ENCODE measurements around the gene SH3YL1.

The SH3YL1 gene

DNA sequence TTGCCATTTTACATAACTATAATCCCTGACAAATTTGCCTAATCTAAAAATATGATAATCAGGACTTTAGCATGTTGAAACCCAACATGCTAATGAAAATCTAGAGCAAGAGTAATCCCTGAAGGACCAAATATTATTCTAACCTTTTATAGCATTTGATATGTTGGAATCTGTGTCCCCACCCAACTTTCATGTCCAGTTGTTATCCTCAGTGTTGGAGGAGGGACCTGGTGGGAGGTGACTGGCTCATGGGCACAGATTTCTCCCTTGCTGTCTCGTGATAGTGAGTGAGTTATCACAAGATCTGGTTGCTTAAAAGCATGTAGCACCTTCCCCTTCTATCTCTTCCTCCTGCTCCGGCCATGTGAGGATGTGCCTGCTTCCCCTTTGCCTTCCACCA, 59.8 kb downstream of the SH3YL1 start:
- no peak for DNase-seq
- Mint-ChIP-seq H3K36me3 (no peaks in the 10 kb centered on the region), H3K27ac (no peak overlapping the region), H3K4me3 (no peak overlapping the region), H3K9me3 (peaks cover 0 to 2% of the 10 kb centered on the region in 2 donors), H3K27me3 (peaks cover 24 to 29% of the 10 kb centered on the region in 2 donors), H3K4me1 (no peaks in the 10 kb centered on the region)
- ATAC-seq (replicated peaks), result no peak

DNA sequence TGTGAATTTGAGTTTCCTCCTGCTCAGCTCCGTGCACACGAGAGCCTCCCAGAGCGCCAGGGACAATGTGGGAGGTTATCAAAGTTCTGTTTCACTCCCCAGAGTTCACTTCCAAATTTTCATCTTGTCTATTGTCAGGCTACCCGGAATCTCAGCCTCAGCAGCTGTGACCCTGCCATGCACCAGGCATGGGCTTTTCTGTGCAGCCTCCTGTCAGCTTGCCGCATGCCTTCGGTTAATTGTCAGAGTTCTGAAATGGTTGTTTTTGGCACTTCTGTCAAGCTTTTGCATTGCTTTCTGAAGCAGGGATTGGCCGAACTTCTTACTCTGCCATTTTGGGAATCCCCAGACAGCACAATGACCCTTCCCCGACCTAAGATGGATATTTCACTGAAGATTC, 60.4 kb downstream of the SH3YL1 start:
- Mint-ChIP-seq H3K36me3 (no peaks in the 10 kb centered on the region), H3K4me1 (no peaks in the 10 kb centered on the region), H3K4me3 (no peak overlapping the region), H3K27me3 (peaks cover 24 to 29% of the 10 kb centered on the region in 2 donors), H3K9me3 (peaks cover 0 to 2% of the 10 kb centered on the region in 2 donors), H3K27ac (no peak overlapping the region)
- DNase-seq (no peak), ATAC-seq (replicated peaks) (no peak)

- H3K4me3 Mint-ChIP-seq, result no peak overlapping the region
- H3K36me3 Mint-ChIP-seq, result no peaks in the 10 kb centered on the region
- H3K4me1 Mint-ChIP-seq, result no peaks in the 10 kb centered on the region
- peaks cover 24 to 29% of the 10 kb centered on the region in 2 donors for H3K27me3 Mint-ChIP-seq
- DNase-seq (no peak), ATAC-seq (replicated peaks) (no peak)
- H3K9me3 Mint-ChIP-seq, result peaks cover 0 to 2% of the 10 kb centered on the region in 2 donors
- H3K27ac Mint-ChIP-seq, result no peak overlapping the region
Observed at GRCh38 chr2:202945-203344, 60.9 kb downstream of the SH3YL1 start.

GRCh38 chr2:201648-202433, 62.0 kb downstream of the SH3YL1 start:
- H3K4me3 Mint-ChIP-seq, result no peak overlapping the region
- ATAC-seq (replicated peaks) (no peak), DNase-seq (no peak)
- peaks cover 24 to 29% of the 10 kb centered on the region in 2 donors for H3K27me3 Mint-ChIP-seq
- no peak overlapping the region for H3K27ac Mint-ChIP-seq
- peaks cover 0 to 2% of the 10 kb centered on the region in 2 donors for H3K9me3 Mint-ChIP-seq
- no peaks in the 10 kb centered on the region for H3K4me1 Mint-ChIP-seq
- no peaks in the 10 kb centered on the region for H3K36me3 Mint-ChIP-seq

DNA sequence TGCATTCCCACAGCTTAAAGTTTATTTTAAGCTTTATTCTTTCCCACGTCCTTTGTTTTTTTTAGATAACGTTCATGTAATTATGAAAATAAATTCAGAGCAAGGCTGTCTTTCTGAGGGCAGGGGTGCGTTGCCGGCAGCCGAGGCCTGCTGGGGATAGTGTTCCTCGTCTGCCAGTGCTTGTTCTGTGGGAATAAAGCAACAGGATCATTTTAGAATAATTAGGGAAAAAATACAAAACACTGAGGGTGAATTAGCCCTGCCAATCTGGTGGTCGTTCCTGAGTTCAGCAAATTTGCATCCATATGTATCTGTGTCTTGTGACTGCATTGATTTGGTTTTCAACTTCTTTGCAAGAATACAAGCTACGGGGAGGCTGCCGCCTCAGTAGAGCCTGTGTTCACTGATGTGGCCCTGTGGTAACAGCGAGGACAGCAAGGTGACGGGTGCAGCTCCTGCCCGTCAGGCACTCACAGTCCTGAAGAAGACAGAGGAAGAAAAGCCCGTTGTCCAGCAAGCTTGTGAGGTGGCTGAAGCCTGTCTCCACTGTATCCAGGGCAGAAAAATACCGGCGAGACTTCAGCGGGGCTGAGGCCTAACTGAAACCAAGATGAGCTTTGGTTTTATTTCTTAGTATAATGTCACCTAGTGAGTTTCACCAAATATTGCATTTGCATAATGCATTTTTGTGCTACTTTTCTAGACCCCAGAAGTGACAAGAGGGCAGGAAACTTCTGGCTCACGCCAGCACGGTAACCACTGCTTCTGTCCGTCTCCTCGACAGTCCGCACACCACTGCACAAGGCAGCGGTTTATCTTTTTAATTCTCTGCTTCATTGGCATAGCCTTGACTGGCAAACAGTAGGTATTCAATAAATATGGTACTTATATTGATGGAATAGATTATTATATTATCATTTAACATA, 64.5 kb downstream of the SH3YL1 start:
- H3K27me3 Mint-ChIP-seq, result peaks cover 28% of the 10 kb centered on the region in 2 donors
- H3K36me3 Mint-ChIP-seq, result no peaks in the 10 kb centered on the region
- DNase-seq (no peak), ATAC-seq (replicated peaks) (no peak)
- no peak overlapping the region for H3K4me3 Mint-ChIP-seq
- no peaks in the 10 kb centered on the region for H3K4me1 Mint-ChIP-seq
- no peak overlapping the region for H3K27ac Mint-ChIP-seq
- H3K9me3 Mint-ChIP-seq, result peaks cover 0 to 2% of the 10 kb centered on the region in 2 donors

- Mint-ChIP-seq H3K27me3 (peaks cover 6% of the 10 kb centered on the region in 2 donors), H3K27ac (no peak overlapping the region), H3K36me3 (no peaks in the 10 kb centered on the region), H3K9me3 (no peaks in the 10 kb centered on the region), H3K4me1 (no peaks in the 10 kb centered on the region), H3K4me3 (no peak overlapping the region)
- DNase-seq, result no peak
- no peak for ATAC-seq (replicated peaks)
Observed at GRCh38 chr2:196406-196805, 67.4 kb downstream of the SH3YL1 start.

GRCh38 chr2:195932-196331, 67.9 kb downstream of the SH3YL1 start:
- DNase-seq, result no peak
- H3K9me3 Mint-ChIP-seq, result no peaks in the 10 kb centered on the region
- H3K36me3 Mint-ChIP-seq, result no peaks in the 10 kb centered on the region
- no peak overlapping the region for H3K4me3 Mint-ChIP-seq
- H3K27ac Mint-ChIP-seq, result no peak overlapping the region
- no peak for ATAC-seq (replicated peaks)
- peaks cover 1 to 6% of the 10 kb centered on the region in 2 donors for H3K27me3 Mint-ChIP-seq
- H3K4me1 Mint-ChIP-seq, result no peaks in the 10 kb centered on the region

GRCh38 chr2:193141-193671, 70.6 kb downstream of the SH3YL1 start:
- DNase-seq (no peak), ATAC-seq (replicated peaks) (no peak)
- H3K27ac Mint-ChIP-seq, result no peak overlapping the region
- H3K4me1 Mint-ChIP-seq, result no peaks in the 10 kb centered on the region
- H3K9me3 Mint-ChIP-seq, result peaks cover 5 to 7% of the 10 kb centered on the region in 2 donors
- H3K36me3 Mint-ChIP-seq, result no peaks in the 10 kb centered on the region
- no peak overlapping the region for H3K4me3 Mint-ChIP-seq
- H3K27me3 Mint-ChIP-seq, result peaks cover 0 to 6% of the 10 kb centered on the region in 2 donors

DNA sequence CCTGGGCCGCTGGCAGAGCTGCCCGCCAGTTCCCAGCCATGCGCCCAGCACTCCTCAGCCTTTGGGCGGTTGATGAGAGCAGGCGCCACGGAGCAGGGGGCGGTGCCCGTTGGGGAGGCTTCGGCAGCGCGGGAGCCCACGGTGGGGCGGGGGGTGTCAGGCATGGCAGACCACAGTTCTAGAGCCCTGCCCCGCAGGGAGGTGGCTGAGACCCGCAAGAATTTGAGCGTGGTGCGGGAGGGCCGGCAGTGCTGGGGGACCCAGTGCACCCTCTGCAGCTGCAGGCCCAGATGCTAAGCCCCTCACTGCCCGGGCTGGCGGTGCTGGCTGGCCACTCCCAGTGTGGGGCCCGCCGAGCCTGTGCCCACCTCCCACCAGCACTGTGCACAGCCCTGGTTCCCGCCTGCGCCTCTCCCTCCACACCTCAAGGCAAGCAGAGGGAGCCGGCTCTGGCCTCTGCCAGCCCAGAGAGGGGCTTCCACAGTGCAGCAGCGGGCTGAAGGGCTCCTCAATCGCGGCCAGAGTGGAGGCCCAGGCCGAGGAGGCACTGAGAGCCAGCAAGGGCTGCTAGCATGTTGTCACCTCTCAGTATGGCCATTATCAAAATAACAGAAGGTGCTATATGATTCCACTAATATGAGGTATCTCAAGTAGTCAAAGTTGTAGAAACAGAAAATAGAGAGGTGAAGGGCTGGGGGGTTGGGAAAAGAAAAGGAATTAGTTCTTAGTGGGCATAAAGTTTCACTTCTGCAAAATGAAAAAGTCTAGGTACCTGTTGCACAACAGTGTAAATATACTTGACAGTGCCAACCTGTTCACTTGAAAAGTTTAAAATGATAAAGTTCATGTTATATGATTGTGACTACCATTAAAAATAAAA, 72.3 kb downstream of the SH3YL1 start:
- peaks cover 10 to 14% of the 10 kb centered on the region in 2 donors for H3K9me3 Mint-ChIP-seq
- H3K4me3 Mint-ChIP-seq, result no peak overlapping the region
- H3K36me3 Mint-ChIP-seq, result peaks cover 3 to 5% of the 10 kb centered on the region in 2 donors
- ATAC-seq (replicated peaks) (peak in 1 of 2 donors; percentile 33), DNase-seq (no peak)
- no peak overlapping the region for H3K27ac Mint-ChIP-seq
- no peaks in the 10 kb centered on the region for H3K4me1 Mint-ChIP-seq
- H3K27me3 Mint-ChIP-seq, result peaks cover 4 to 6% of the 10 kb centered on the region in 2 donors

DNA sequence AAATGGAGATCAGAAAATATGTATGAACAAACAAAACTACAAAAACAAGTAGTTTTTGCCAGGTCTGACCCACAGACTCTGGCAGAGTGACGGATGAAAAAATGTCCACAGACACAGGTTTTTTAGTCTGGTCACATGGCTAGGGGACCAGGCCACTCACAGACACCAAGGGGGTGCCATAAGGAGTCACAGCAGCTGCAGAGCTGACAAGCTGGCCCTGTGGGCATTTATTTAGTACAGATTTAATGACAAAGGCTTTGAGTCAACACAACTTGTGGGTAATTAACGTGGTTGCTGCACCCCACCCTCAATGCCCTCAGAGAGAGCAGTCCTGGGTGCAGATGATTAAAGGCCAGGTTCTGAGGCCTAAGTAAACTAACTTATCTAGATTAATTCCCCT, 76.0 kb downstream of the SH3YL1 start:
- Mint-ChIP-seq H3K4me3 (no peak overlapping the region), H3K27ac (no peak overlapping the region), H3K27me3 (peaks cover 22 to 23% of the 10 kb centered on the region in 2 donors), H3K9me3 (peaks cover 12 to 16% of the 10 kb centered on the region in 2 donors), H3K4me1 (no peaks in the 10 kb centered on the region), H3K36me3 (peaks cover 3 to 5% of the 10 kb centered on the region in 2 donors)
- DNase-seq, result no peak
- no peak for ATAC-seq (replicated peaks)

DNA sequence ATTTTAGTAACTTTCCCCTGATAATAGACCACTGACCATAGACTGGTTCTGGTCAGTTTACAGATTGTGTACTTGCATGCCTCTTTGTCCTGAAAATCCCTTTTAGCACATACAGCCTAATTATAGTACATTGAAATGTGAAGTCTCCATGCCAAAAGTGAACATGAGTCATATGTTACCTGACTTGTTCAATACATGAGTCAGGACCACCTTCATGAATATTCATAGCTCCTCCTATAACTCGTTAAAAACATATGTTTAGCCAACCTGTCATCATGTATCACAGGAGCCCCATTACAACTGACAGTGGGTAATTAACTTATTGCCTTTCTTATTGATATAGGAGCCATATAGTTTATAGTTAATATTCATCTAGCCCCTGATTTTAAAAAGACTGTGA, 78.6 kb downstream of the SH3YL1 start:
- H3K27me3 Mint-ChIP-seq, result peaks cover 23% of the 10 kb centered on the region in 2 donors
- H3K9me3 Mint-ChIP-seq, result peaks cover 12 to 16% of the 10 kb centered on the region in 2 donors
- ATAC-seq (replicated peaks) (no peak), DNase-seq (no peak)
- H3K4me3 Mint-ChIP-seq, result no peak overlapping the region
- H3K36me3 Mint-ChIP-seq, result peaks cover 3 to 5% of the 10 kb centered on the region in 2 donors
- H3K27ac Mint-ChIP-seq, result no peak overlapping the region
- no peaks in the 10 kb centered on the region for H3K4me1 Mint-ChIP-seq

DNA sequence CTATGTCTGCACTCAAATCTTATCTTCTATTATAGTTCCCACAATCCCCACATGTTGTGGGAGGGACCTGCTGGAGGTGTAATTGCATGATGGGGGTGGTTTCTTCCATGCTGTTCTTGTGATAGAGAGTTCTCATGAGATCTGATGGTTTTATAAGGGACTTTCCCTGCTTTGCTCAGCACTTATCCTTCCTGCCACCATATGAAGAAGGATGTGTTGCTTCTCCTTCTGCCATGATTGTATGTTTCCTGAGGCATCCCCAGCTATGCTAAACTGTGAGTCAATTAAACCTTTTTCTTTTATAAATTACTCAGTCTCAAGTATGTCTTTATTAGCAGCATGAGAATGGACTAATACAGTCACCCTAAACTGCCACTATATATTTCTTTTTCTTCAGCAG, 79.1 kb downstream of the SH3YL1 start:
- Mint-ChIP-seq H3K4me1 (no peaks in the 10 kb centered on the region), H3K4me3 (no peak overlapping the region), H3K9me3 (peaks cover 10 to 13% of the 10 kb centered on the region in 2 donors), H3K27ac (no peak overlapping the region), H3K36me3 (peaks cover 3 to 5% of the 10 kb centered on the region in 2 donors), H3K27me3 (peaks cover 23 to 28% of the 10 kb centered on the region in 2 donors)
- ATAC-seq (replicated peaks) (no peak), DNase-seq (no peak)

- peaks cover 2 to 4% of the 10 kb centered on the region in 2 donors for H3K36me3 Mint-ChIP-seq
- DNase-seq, result no peak
- no peak overlapping the region for H3K4me3 Mint-ChIP-seq
- no peak overlapping the region for H3K27ac Mint-ChIP-seq
- peaks cover 28 to 31% of the 10 kb centered on the region in 2 donors for H3K27me3 Mint-ChIP-seq
- ATAC-seq (replicated peaks), result no peak
- no peaks in the 10 kb centered on the region for H3K4me1 Mint-ChIP-seq
- H3K9me3 Mint-ChIP-seq, result peaks cover 6 to 7% of the 10 kb centered on the region in 2 donors
Observed at GRCh38 chr2:182509-183122, 81.2 kb downstream of the SH3YL1 start.
